GM19438 (cell line): ENCODE data around the gene PDLIM5.
"Not testable (repeated sequence)": the region's sequence is repeated elsewhere in the genome, so short reads cannot be mapped to it uniquely, and the experiment has no call there.

Experiments
- ATAC-seq: cut with Tn5 transposase; IDR thresholded peaks from one replicate; pipeline ENCODE4 v1.9.1; 2021; ENCODE audit warnings: low read depth; ENCODE audit not compliant: unreplicated experiment

Gene PDLIM5

GRCh38 chr4:94459462-94460161 lies 7.9 kb downstream of the PDLIM5 start:
- no peak for ATAC-seq

GRCh38 chr4:94461506-94461905 lies 9.8 kb downstream of the PDLIM5 start:
- no peak for ATAC-seq

- ATAC-seq: no peak
Measured at GRCh38 chr4:94462572-94462971, 10.8 kb downstream of the PDLIM5 start.

- no peak for ATAC-seq
Measured at GRCh38 chr4:94463771-94464170, 12.0 kb downstream of the PDLIM5 start.

GRCh38 chr4:94466371-94466770 lies 14.6 kb downstream of the PDLIM5 start:
- ATAC-seq: no peak

GRCh38 chr4:94466923-94467322 lies 15.2 kb downstream of the PDLIM5 start:
- no peak for ATAC-seq

GRCh38 chr4:94468093-94468769 lies 16.5 kb downstream of the PDLIM5 start:
- no peak for ATAC-seq

GRCh38 chr4:94469221-94469784 lies 17.6 kb downstream of the PDLIM5 start:
- ATAC-seq: no peak

- ATAC-seq: no peak
Measured at GRCh38 chr4:94470132-94470531, 18.4 kb downstream of the PDLIM5 start.

GRCh38 chr4:94470782-94471181 lies 19.0 kb downstream of the PDLIM5 start:
- not testable (repeated sequence) for ATAC-seq

- ATAC-seq: no peak
Measured at GRCh38 chr4:94472056-94472826, 20.5 kb downstream of the PDLIM5 start.

GRCh38 chr4:94475050-94475449 lies 23.3 kb downstream of the PDLIM5 start:
- ATAC-seq: no peak

- no peak for ATAC-seq
Measured at GRCh38 chr4:94475794-94476193, 24.1 kb downstream of the PDLIM5 start.

GRCh38 chr4:94477227-94477626 lies 25.5 kb downstream of the PDLIM5 start:
- ATAC-seq: no peak

- not testable (repeated sequence) for ATAC-seq
Measured at GRCh38 chr4:94478805-94479204, 27.1 kb downstream of the PDLIM5 start.

- no peak for ATAC-seq
Measured at GRCh38 chr4:94479358-94480141, 27.8 kb downstream of the PDLIM5 start.

- no peak for ATAC-seq
Measured at GRCh38 chr4:94480362-94480951, 28.7 kb downstream of the PDLIM5 start.

GRCh38 chr4:94483895-94484294 lies 32.2 kb downstream of the PDLIM5 start:
- ATAC-seq: no peak

GRCh38 chr4:94484818-94485217 lies 33.1 kb downstream of the PDLIM5 start:
- ATAC-seq: no peak

- no peak for ATAC-seq
Measured at GRCh38 chr4:94486372-94486801, 34.6 kb downstream of the PDLIM5 start.
